GM18951 (cell line): ENCODE results near the gene THBD.

Experiments
- POLR2A ChIP-seq: IDR thresholded peaks from 4 replicates; pipeline ENCODE4 v1.6.1; 2011; ENCODE audit warnings: mild to moderate bottlenecking; ENCODE audit not compliant: insufficient read length, insufficient read depth; ENCODE audit errors: extremely low read depth
- in situ Hi-C: fragments of 300-500 bp; cut with MboI; formaldehyde crosslinking; loops from one replicate; pipeline ENCODE4 v1.12.0; 2022; ENCODE audit warnings: low sequenced_read_pairs, mixed read lengths, inconsistent platforms; ENCODE audit not compliant: unreplicated experiment

THBD gene

DNA sequence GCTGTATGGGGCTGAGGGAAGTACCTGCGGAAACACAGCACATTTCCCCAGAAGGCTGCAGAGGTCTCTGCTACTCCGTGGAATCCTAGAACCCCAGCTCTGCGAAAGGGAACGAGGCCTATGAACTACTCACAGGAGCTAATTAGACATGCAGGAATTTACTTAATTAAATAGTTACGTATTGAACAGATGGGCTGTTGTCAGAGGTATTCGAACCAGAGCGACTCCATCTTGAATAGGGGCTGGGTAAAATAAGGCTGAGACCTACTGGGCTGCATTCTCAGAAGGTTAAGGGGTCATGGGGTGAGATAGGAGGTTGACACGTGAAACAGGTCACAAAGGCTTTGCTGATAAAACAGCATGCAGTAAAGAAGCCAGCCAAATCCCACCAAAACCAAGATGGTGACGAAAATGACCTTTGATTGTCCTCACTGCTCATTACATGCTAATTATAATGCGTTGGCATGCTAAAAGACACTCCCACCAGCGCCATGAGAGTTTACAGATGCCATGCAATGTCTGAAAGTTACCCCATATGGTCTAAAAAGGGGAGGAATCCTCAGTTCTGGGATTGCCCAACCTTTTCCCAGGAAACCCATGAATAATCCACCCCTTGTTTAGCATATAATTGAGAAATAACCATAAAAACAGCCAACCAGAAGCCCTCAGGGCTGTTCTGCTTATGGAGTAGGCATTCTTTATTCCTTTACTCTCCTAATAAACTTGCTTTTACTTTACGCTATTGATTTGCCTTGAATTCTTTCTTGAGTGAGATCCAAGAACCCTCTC is 29.0 kb downstream of the THBD start:
- TF ChIP-seq POLR2A = no peak
- in situ Hi-C loops = no loop called here

DNA sequence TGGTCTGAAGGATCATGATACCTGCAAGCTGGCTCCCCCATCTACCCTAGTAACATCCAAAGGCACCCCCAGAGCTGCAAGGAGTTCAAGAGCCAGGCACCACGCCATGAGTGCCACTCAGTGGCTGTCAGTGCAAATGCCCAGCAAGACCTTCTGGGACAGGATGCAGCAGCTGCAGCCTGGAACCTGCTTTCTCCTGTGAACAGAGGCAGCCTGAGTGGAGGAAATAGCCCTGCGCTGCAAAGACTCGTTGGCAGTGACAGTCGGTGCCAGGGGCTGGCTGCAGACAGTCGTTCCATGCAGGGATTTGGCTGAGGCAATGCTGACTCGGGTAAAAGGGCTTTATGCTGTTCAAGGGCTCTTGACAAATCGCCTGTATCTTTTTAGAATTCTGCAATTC is 30.1 kb downstream of the THBD start:
- in situ Hi-C loops = no loop called here
- TF ChIP-seq POLR2A = no peak

DNA sequence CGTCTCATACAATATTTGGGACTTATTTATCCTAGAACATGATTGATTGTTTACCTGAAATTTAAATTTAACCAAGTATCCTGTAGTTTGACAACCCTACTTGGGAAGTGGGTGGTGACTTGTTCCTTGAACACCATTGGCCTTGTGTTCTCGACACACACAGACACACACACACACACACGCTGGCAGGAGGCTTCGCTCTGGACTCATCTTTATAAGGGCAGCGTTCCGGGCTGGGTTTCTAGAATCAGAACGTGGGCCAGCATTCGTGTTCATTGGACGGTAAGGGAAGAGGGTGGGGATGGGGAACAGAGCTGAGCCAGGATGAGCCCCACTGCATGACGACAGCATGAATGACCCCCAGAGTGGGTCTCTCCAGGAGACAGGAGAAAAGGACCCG is 30.5 kb downstream of the THBD start:
- no peak for TF ChIP-seq POLR2A
- in situ Hi-C loops = no loop called here

DNA sequence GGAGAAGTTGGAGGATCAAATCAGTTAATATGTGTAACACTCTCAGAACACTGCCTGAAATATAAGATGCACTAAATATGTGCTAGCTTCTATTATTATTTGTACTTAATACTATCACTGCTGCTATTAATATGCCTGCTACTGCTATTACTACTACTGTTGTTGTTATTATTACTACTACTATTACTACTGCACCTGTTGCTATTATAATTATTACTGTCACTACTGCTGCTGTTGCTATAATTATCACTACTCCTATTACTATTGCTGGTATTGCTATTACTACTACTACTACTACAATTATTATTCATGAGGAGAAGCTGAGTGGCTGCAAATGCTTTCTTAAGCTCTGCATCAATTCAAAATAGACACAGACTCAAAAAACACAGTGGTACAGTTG is 31.0 kb downstream of the THBD start:
- TF ChIP-seq POLR2A = no peak
- in situ Hi-C loops = no loop called here

DNA sequence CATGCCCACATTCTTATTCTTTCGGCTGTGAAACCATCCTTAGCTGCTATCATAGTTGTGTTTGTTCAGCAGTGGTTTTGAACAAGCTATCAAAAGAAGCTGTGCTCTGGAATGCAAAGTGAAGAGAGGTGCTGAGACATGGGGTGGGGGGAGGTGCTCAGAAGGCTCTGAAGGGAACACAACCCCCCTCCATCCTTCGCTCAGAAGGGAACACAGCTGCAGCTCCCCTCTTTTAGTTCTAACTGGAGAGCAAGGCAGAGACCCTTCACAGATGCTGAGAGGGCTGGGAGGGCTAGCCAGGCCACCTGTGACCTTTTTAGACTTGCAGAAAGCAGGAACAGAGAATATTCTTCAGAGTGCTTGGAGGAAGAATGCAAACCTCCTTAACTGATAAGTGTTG is 32.0 kb downstream of the THBD start:
- in situ Hi-C loops = no loop called here
- TF ChIP-seq POLR2A = no peak

DNA sequence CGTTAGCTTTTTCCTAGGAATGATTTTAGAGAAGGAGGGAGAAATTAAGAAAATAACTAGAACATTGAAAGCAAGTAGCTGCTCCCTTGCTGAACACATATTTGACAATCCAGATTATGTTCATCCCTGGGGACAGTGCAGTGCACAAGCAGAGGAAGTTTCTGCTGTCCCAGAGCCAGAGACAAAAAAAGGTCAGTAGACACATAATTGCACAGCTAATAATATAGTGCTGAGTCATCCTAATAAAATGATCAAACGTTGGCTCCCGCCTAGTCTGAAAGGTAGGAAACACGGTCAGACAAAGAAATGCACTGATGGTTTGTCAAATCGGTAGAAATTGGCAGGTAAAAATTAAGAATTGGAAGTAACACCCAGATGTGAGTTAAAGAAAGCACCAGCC is 36.0 kb downstream of the THBD start:
- in situ Hi-C loops = no loop called here
- no peak for TF ChIP-seq POLR2A

DNA sequence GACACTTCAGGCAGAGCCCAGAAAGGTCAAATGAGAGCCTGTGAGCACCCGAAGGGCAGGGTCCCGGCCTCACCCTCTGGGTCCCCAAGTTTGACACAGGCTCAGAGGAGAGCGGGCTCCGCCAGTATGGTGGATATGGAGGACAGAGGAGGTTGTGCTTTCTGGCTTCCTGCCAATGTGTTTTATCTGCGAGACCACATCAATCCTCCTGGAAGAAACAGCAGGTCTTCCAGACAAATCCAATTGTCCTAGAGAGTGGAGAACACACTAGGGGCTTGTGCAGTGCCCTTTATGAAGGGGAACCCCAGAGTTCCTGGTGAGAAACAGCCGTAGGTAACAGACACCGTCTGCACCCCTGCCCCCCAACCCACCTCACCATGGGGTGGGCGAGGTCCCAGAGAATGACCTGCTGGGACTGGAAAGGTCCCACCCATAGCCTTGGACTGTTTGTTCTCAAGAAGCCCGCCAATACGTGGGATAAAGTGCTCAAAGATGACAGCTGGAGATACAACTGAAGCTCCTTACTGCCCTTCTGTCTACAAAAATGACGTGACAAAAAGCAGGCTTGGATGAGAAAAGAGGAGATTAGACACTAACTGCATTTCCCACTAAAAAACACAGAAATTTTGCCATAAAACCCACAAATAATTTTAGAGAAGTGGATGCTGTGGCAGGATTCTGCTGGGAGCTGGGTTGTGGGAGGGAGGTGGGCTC is 38.3 kb downstream of the THBD start:
- no peak for TF ChIP-seq POLR2A
- in situ Hi-C loops = no loop called here

DNA sequence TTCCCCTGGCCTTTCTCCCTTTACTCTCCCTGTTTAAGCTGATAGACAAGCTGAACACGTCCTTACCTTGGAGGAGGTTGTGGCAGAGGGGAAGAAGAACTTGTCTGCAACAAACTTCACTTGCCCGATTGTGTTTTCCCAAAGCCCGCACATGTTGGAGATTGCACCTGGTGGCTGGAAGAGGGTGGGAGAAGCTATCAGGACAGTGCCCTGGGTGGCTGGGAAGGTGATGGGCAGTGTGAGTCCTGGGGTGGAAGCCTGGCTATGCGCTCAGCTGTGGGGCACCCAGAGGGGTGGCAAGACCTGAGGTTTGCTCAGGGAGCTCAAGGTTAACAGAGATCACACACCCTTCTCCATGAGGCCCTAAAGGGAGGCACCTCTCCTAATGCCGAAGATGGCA is 39.4 kb downstream of the THBD start:
- in situ Hi-C loops = no loop called here
- TF ChIP-seq POLR2A = no peak

DNA sequence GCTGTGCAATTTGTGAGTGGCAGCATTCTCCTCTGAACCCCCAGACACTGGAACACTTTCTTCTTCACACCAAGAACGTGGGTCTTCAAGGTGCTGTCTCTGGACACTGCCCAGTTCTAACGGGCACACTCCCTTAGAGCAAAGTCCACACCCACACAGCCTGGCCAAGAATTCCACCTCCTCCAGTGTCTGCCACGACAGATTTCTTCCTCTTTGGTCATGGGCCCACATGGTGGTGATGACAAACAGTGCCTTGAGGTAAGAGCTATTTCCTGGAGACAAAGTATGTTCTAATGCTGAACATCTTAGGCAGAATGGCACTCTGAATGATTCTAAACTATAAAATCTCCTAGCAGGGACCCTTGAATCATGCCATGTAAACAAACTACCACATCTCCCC is 39.8 kb downstream of the THBD start:
- no peak for TF ChIP-seq POLR2A
- in situ Hi-C loops = no loop called here

DNA sequence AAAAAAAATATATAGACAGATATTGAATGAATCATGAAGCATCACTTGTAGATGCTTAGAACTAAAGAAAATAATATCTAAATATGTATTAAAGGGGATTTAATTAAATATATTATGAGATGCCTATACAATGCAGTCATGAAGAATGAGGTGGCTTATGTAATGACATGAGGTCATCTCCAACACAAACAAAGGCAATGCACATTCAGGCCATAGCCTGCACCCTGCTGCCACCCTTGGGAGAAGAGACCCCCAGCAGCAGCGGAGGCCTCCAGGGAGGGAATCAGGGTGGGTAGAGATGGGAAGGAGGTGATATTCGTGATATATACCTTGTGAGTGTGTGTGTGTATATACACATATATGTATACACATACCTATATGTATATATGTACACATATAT is 40.8 kb downstream of the THBD start:
- TF ChIP-seq POLR2A = no peak
- in situ Hi-C loops = no loop called here

DNA sequence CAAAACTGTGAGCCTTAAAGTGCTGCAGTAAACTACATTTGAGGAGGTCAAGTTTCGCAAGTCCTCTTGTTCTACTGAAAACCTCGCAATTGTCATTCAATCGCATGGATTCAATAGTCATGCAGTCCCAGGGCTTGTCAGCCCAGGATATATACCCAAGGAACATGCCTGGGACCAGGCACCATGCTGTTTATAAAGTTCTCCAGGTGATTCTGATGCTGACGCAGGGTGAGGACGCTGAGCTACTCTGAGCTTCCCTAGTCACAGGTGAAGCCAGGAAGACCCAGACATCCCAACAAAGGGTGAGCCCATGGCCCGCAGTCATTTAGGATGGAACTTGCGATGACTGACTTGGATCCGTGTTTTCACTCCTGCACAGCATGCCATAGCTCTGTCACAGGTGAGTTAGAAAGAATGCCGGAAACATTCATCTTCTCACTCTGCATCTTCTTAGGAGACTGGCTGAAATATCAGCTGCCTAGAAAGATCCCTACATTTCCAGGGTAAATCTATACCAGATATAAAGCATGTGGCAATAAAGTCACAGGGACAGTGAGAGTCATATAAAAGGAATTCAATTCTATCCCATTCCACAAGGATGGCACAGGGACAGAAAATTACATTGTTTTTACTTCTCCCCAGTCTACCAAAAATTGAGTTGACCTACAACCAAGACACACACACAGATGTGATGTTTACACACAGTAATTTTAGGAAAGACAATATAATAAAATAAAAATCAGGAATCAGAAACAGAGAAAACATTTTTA is 41.4 kb downstream of the THBD start:
- in situ Hi-C loops = no loop called here
- TF ChIP-seq POLR2A = no peak

DNA sequence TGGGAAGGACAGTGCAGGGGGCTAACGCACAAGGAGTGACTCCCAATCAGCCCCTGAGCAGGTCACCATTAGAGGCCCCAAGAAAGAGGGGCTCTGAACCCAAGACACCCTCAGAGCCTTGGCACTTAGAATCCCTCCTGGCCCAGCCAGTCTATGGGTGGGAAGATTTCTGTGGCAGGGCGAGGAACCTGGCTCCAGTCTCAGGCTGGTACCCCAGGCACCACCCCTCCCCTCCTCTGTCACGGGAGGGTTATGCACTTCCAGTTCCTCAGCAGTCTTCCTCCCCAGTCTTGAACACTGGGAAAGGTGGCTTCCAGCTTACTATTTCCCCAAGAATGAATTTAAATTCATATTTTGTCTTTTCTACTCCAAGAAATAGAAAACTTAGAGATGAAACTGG is 42.0 kb downstream of the THBD start:
- in situ Hi-C loops = no loop called here

DNA sequence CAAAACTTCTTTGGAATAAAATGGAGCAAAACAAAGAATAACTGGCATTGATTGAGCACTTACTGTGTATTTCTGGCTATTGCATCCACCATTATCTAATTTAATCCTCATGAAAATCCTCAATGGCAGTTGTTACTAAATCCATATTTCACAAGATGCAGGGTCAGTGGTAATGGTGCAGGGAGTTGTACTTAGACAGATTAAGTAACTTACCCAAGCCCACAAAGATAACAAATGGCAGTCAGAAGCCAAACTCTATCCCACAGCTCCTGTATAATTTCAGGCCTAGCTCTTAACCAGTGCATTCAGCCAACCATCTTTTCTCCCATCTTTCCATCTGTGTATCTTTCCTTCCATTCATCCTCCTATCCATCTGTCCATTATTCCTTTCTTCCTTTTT is 43.7 kb downstream of the THBD start:
- no peak for TF ChIP-seq POLR2A
- in situ Hi-C loops = no loop called here

More for the DNA sequence above, 42.0 kb downstream of the THBD start:
- no peak for TF ChIP-seq POLR2A

DNA sequence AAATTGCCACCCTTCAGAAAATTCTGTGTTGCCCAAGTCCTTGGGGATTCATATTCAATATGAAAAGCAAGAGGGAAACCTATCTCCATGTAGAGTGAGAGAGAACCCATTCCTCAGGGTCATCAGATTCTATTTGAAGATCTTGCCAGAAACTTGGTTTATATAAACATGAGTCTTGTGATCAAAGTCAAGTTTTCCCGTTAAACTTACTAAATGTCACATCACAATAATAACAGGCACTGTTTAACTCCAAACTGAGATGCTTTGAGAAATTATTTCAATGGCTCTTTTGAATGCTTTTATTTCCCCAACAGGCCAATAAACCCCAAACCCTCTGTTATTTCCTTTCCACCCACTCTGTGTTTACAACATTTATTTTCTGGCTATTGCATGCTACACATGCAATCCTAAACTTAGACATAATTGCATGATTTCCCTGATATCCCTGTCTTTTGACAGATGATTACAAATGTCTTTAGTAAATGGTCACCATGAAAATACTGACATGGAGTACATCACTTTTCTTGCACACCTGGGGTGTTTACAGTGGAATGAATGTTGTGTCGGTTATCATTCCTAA is 45.5 kb downstream of the THBD start:
- in situ Hi-C loops = no loop called here
- no peak for TF ChIP-seq POLR2A
